T-helper 1 cell treated with Interleukin-12 subunit alpha and Interleukin-12 subunit beta and Interleukin-4 antibody, amounts not matched to agents 30 ng/mL and 1 ng/mL, for 36 hours (primary cell): ENCODE data around the gene ACOT11. TPM values are rescaled to one million over a fixed set of nuclear protein-coding genes. Genes with fewer than 3 reads are reported as not detected.

ENCODE experiments used
- intact Hi-C: fragments of 100-400 bp; cut with micrococcal nuclease; formaldehyde crosslinking; loops from one replicate; pipeline ENCODE4 v1.15.1; 2024
- total RNA-seq: library from RNA; stranded (reverse); gene quantifications from 2 replicates; pipeline ENCODE4 v1.2.3, GENCODE V29; 2022

ACOT11 gene
- total RNA-seq, 1 donor from 2014 or later, result 1.8 TPM

- intact Hi-C loops, result no loop called here
Observed at GRCh38 chr1:54584575-54584974, 36.5 kb downstream of the ACOT11 start.

DNA sequence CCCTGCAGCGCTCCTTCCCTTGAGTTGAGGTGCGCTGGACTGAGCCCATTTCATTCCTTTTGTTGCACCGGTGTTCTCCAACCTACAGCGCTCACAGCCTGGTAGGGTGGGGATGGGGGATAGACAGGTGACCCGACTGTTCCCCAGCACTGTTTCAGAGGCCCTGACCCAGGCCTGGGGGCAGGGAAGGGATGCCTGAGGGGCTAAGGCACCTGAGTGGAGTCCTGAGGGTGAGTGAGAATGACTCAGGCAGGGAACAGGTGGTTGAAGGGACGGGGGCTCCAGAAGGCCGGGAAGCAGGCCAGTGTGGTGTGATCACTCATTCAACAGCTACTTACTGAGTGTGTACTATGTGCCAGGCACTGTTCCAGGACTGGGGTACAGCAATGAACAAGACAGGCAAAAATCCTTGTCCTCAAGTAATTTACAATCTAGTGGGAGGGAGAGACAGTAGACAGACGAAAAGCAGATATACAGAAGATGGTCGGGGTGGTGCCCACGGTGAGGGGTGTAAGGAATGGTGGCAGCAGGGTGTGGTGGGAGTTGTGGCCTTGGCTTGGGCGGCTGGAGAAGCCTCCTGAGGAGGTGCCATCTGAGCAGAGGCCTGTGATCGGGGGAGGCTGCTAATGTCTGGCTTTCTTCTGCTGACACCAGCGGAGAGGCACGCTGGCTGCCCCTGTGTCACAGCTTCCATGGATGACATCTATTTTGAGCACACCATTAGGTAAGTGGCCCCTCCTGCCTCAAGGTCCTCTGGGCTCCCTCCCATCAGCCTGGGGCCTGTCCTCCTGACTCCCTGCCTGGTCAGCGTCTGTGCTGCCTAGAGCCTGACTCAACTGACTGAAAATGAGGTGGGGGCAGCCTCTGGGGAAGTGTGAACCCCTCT is 37.4 kb downstream of the ACOT11 start:
- intact Hi-C loops, result no loop called here

DNA sequence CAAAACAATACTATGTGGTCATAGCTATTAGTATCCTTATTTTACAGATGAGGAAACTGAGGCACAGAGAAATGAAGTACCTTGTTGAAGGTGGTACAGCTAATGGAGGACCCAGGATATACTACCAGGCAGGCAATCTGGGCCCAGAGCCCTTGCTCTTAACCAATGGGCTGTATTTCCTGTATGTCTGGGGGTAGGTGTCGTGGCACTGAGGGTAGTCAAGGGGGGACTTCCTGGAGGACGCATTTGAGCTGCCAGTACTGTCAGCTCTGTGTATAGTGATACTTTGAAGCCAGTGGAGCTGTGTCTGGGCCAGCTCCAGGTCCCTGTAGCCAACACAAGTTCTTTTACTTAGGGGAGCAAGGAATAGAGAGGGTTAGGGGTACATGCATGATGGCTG is 40.3 kb downstream of the ACOT11 start:
- intact Hi-C loops, result no loop called here

GRCh38 chr1:54591127-54591756 is 43.2 kb downstream of the ACOT11 start:
- intact Hi-C loops, result no loop called here

DNA sequence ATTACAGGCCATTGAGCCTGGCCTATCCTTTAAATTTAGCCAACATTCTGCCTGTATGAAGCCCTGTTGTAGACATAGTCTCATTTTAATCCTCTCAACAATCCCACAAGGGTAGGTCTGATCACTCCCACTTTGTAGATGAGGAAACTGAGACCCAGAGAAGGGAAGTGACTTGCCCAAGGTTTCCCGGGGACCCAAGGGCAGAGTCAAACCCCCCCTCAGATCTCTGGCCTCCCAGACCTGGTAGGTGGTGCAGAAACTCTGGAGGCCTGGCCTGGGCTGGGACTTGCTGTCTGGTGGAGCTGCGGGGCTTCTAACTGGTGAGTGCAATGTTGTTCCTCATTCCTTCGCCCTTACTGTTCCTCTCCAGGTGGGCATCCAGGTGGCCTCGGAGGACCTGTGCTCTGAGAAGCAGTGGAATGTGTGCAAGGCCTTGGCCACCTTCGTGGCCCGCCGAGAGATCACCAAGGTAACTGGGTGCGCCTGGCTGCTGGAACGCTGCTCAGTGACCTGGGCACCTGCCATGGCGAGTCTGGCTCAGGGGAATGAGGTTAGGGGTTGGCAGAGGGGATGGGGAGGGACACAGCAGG is 45.6 kb downstream of the ACOT11 start:
- intact Hi-C loops, result no loop called here

DNA sequence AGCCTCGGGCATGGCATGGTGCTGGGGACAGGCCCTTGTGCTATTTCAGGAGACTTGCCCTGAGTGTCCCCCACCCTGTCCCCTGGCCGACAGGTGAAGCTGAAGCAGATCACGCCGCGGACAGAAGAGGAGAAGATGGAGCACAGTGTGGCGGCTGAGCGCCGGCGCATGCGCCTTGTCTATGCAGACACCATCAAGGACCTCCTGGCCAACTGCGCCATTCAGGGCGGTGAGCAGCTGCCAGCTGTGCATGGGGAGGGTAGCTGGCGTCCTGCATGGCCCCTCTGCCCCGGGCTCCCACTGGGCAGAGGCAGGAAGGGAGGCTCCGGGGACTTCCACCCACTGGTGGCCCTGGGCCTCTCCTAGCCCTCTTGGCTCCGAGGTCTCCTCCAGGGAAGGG is 46.4 kb downstream of the ACOT11 start:
- intact Hi-C loops, result no loop called here

- intact Hi-C loops, result no loop called here
Observed at GRCh38 chr1:54595956-54596498, 48.0 kb downstream of the ACOT11 start.

- intact Hi-C loops, result no loop called here
Observed at GRCh38 chr1:54596756-54597155, 48.7 kb downstream of the ACOT11 start.

GRCh38 chr1:54597455-54598030 is 49.5 kb downstream of the ACOT11 start:
- intact Hi-C loops, result no loop called here

DNA sequence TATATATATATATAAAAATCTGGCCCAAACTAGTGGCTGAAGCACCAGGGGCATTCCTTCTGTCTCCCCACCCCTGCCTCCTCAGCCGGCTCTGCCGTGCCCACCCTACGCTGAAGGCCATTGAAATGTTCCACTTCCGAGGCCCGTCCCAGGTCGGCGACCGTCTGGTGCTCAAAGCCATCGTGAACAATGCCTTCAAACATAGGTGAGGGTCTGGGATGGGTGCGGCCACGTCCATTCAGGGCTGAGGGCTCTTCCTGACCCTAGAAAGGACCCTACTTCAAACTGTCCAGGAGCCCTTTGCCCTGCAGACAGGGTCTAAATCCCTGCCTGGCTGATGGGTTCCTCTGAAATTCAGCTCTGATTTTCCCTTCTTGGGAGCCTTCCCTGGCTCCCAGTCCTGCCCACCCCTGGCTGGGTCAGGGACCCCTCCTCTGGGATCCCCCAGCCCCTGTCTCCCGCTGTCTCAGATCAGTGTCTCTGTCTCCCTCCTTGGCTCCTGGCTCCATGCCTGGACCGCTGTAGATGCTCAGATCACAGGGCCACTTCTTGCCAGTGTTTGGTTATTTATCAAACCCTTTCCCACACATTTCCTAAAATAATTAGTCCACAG is 51.3 kb downstream of the ACOT11 start:
- intact Hi-C loops, result no loop called here

DNA sequence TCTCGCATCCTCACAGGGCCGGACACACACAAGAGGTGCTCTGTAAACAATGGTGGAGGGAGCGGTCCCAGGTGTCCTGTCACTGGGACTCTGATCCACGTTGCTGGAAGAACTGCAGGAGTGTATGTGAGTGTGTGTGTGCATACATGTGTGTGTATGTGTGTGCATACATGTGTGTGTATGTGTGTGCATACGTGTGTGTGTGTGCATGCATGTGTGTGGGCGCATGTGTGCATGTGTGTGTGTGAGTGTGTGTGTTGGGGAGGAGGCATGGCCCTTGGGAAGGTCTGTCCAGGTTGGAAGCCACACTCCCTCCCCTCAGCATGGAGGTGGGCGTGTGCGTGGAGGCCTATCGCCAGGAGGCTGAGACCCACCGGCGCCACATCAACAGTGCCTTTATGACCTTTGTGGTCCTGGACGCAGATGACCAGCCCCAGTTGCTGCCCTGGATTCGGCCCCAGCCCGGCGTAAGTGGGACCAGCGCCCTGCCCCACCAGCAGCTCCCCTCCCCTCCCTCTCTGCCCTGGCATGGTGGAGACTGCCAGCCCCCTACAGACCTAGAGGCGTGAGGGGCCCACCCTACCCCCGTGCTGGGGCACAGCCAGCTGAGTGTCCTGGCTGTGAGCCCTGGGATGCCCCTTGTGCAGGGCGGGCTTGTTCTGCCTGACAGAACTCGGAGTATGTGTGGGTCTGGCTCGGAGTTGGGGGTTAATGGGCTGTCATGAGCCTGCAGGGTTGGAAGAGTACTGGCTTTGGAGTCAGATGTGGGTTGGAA is 53.1 kb downstream of the ACOT11 start:
- intact Hi-C loops, result no loop called here

- intact Hi-C loops, result no loop called here
Observed at GRCh38 chr1:54601730-54602129, 53.7 kb downstream of the ACOT11 start.

- intact Hi-C loops, result no loop called here
Observed at GRCh38 chr1:54602554-54602953, 54.5 kb downstream of the ACOT11 start.

DNA sequence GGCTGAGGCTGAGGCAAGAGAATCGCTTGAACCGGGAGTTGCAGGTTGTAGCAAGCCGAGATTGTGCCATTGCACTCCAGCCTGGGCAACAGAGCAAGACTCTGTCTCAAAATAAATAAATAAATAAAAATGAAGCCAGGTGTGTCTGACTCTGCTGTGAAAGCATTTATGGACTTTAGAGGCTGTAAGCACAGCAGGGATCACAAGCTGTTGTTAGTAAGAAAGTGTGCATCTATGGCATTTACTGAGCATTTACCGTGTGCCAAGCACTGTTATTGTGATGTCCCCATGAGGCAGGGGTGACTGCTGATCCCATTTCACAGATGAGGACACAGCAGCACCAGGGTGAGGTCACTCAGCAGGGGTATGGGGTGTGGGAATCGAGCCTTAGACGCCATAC is 55.2 kb downstream of the ACOT11 start:
- intact Hi-C loops, result no loop called here

DNA sequence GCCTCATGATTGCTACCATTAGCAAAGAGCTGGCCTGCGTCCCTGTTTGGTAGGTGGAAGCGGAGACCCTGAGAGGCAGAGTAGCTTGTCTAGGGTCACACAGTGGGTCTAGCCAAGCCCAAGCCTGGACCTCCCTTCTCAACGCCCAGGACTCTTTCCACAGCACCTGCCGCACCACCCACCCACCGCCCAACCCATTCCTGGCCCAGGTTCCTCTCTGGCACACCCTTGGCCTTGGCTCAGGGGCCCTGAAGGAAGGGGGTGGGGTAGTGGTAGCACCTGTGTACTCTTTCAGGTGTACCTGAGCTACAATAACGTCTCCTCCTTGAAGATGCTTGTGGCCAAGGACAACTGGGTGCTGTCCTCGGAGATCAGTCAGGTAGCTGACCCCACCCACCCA is 56.0 kb downstream of the ACOT11 start:
- intact Hi-C loops, result no loop called here

- intact Hi-C loops, result no loop called here
Observed at GRCh38 chr1:54604572-54605370, 56.7 kb downstream of the ACOT11 start.

DNA sequence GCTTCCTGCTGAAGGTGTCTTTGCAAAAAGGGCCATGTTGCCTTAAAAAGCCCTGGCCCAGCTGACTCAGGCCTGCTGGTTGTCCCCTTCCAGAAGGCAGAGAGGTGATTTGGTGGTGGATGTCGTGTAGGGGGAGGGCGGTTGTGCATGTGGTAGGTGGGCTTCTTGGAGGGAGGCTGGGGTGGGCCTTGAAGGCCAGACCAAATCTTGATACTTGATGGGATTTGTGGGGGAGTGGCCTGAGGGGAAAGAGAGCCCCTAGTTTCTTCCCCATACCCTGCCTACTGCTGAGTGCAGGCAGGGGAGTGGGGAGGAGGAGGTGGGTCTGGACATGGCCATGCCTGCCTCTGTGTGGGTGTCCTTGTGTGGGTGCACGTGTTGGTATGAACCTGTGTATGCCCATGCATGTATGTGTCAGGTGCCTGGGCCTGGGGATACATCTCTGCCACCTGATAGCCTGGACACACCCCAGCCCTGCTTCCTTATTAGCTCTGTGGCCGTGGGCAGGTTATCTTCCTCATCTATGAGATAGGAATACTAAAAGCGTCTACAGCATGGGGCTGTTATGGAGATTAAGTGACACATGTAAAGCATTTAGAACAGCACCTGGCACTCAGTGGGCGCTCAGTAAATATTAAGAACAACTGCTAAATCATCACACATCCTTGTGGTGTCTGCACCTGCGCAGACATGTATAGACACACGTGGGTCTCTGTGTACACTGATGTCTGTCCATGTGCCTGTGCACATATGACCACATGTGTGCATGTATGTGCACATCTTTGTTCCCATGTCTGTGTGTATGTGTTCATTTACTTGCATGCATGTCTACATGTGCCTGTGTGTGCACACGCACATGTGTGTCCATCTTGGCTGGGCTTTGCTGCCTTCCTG is 58.3 kb downstream of the ACOT11 start:
- intact Hi-C loops, result no loop called here

- intact Hi-C loops, result no loop called here
Observed at GRCh38 chr1:54606990-54607325, 58.9 kb downstream of the ACOT11 start.
